GM12892 (cell line): ENCODE measurements around the gene PDCD11.

Experiments used
- POLR2A ChIP-seq: IDR thresholded peaks from 2 replicates; pipeline ENCODE4 v1.6.1; 2011; ENCODE audit warnings: low read depth, low read length, control low read depth
- POLR2AphosphoS5 ChIP-seq: IDR thresholded peaks from 2 replicates; pipeline ENCODE4 v1.6.1; 2011; ENCODE audit warnings: low read depth, low read length, control low read depth

DNA sequence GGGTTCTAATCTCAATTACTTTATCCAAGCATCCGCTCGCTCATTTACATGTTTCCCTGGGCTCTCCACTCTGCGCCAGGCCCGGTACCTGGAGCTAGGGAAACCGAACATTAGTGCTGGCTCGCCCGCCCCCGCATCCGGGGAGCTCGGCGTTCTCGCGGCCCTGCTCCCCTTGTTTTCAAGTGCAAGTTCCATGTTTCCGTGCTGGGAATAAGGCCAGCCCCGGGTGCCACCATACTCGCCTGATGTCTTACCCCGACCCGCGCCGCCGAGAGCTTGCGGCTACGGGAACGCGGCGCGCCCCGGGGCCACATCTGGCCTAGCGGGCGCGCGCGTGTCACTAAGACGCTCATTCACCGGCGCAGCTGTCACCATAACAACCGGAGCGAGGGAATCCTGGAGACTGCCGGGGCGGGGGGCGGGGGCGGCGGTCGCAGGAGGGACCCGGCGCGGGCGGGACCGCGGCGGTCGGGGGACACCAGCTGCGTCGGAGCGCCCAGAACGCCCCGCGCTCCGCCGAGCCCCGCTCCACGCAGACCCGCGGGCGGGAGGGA, 97.0 kb downstream of the PDCD11 start, which contains the start of gene NEURL1:
- TF ChIP-seq POLR2A (no peak), POLR2AphosphoS5 (no peak)
